IPS-18c (cell line): ENCODE results near the gene ATP2C2.

ENCODE experiments used
- H3K4me3 ChIP-seq: 2 replicates; pipeline ENCODE4 v1.7.0; 2013; ENCODE audit warnings: low read depth, mild to moderate bottlenecking, low read length, moderate library complexity; ENCODE audit not compliant: insufficient read depth
- H3K9me3 ChIP-seq: one replicate; pipeline ENCODE4 v1.6.1; 2013; ENCODE audit warnings: mild to moderate bottlenecking, low read length, moderate library complexity; ENCODE audit not compliant: control insufficient read depth, insufficient read depth

Gene ATP2C2

GRCh38 chr16:84368308-84368996, at the start of gene ATP2C2:
TSS of gene ATP2C2 (plus strand) at chr16:84368538. CDS start at chr16:84368616, 78 bp downstream.
- Histone ChIP-seq H3K9me3 (peaks cover 3% of the 10 kb centered on the region), H3K4me3 (peak within 1 kb of the TSS; percentile 59)

GRCh38 chr16:84319146-84319760, 49.1 kb upstream of the ATP2C2 start:
- Histone ChIP-seq H3K4me3 (no peak overlapping the region), H3K9me3 (no peaks in the 10 kb centered on the region)

DNA sequence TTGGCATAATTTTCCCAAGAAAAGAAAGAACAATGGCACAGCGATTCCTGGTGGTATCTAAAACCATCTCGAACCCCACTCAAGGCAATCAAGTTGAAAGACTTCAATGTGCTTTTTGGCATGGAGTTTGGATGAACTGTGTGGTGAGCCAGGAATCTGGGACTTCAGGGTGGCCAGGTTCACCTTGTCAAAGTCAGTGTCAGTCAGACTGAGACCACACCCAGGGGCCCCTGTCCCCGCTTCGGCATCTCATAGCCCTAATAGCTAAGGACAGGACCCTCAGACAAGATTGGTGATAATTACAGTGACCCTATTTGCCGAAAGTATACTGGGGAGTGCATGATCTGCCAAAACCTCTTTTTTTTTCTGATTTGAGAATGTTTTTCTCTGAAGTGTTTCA, 47.8 kb upstream of the ATP2C2 start:
- no peaks in the 10 kb centered on the region for H3K9me3 ChIP-seq
- H3K4me3 ChIP-seq, result no peak overlapping the region

DNA sequence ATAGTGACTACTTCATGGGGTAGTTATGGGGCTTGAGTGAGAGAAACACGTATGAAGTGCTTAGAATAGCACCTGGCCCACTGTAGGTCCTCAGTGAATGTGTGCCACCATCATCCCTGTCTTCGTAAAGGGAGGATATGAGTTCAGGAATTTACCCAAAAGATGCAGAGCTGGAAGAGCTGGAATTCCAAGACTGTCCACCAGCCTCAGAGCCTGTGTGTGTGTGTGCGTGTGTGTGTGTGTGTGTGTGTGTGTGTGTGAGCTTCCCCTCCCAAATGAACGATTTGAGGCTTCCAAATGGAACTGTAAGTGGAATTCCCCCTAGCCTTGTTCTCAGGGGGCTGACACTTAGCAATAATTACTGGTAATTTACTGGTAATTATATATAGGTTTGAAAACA, 46.4 kb upstream of the ATP2C2 start:
- Histone ChIP-seq H3K4me3 (no peak overlapping the region), H3K9me3 (no peaks in the 10 kb centered on the region)

DNA sequence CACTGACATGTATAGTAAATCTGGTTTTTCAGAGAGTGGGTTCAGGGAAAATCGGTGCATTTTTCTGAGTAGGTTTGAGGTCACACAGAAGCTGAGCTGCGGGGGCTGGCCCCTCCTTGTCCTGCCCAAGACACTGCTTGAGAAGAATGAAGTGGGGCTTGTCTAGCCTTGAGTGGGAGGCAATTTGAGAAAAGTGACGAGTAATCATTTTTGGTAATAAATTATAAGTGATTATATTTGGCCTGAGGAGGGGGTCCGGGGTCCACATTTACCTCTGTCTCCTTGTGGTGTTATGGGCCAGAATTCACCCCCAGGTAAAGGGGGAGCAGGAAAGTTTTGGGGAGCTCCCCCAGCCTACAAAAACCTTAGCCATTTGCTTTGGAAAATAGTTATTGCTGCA, 45.6 kb upstream of the ATP2C2 start:
- no peak overlapping the region for H3K4me3 ChIP-seq
- H3K9me3 ChIP-seq, result no peaks in the 10 kb centered on the region

GRCh38 chr16:84323606-84324005, 44.7 kb upstream of the ATP2C2 start:
- Histone ChIP-seq H3K4me3 (no peak overlapping the region), H3K9me3 (no peaks in the 10 kb centered on the region)

- no peaks in the 10 kb centered on the region for H3K9me3 ChIP-seq
Observed at GRCh38 chr16:84324434-84325262, 43.7 kb upstream of the ATP2C2 start.

DNA sequence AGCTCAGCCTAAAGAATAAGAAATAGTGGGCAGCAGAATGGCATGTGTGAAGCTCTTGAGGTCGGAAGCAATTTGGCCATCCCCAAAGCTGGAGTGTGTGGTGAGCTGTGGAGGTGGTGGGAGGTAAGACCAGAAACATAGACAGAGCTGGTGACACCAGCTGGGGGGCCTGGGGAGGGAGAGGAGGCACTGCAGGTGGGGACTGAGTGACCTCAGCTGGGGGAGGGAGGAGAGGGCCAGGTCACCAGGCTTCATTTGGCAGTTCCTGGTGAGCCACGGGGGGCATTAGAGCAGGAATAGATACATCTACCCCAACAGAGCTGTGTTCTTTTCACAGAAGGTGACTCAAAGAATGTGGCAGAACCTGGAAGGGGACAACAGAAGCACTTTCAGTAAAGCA, 41.8 kb upstream of the ATP2C2 start:
- Histone ChIP-seq H3K4me3 (no peak overlapping the region), H3K9me3 (no peaks in the 10 kb centered on the region)

More at GRCh38 chr16:84324434-84325262, 43.7 kb upstream of the ATP2C2 start:
- H3K4me3 ChIP-seq, result no peak overlapping the region

- Histone ChIP-seq H3K4me3 (no peak overlapping the region), H3K9me3 (no peaks in the 10 kb centered on the region)
Observed at GRCh38 chr16:84327926-84328505, 40.3 kb upstream of the ATP2C2 start.

GRCh38 chr16:84329016-84329415, 39.3 kb upstream of the ATP2C2 start:
- H3K9me3 ChIP-seq, result no peaks in the 10 kb centered on the region
- H3K4me3 ChIP-seq, result no peak overlapping the region

DNA sequence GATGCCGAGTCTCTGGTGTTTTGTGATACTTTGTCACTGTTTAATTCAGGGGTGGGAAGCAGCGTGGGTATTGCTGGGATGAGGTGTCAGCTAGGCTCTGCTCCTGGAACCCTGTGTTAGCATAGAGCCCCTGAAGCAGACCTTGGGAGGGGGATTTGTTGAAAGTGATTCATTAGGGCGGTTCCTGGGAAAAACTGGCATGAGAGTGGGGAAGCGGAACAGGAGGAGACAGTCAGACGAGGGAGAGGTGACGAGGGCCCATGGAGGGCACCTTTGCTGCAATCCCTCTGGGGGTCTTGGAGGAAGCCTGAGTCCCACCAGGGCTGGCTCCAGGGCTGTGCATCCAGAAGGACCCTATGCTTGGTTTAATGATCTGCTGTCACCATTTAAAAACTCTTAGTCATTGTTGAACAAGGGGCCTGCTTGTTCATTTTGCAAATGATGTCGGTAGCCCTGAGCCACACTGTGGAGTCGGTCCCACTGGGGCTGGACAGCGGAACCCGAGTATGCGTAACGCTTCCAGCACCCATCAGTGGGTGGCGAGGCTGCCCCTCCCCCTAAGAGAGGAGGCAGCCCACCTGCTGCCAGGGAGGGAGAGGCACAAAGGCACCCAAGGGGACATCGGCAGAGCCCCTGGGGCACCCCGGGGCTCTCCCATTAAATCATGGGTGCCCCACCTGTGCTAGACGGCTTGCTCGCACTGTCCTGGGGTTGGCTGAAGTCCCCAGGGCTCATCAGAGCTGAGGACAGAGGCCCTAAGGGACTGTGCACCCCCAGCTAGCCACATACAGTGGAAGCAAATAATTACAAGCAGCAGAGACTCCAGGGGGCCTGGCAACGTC, 38.3 kb upstream of the ATP2C2 start:
- Histone ChIP-seq H3K4me3 (no peak overlapping the region), H3K9me3 (no peaks in the 10 kb centered on the region)

DNA sequence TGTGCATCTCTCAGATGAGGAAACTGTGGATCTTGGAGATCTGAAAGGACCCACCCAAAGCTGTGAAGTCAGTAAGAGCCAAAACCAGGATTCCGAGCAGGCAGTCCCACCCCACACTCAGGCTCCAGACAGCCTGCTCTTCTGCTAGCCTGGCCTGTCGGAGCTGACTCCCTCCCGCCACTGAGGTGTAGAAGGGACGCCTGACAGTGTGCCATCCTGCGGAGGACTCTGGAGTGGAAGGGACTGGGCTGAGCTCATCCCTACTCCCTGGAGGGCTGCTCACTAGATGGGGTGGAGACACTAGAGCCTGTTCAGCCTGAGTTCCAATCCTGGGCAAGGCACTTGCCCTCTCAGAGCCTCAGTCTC, 37.7 kb upstream of the ATP2C2 start:
- Histone ChIP-seq H3K4me3 (no peak overlapping the region), H3K9me3 (no peaks in the 10 kb centered on the region)

DNA sequence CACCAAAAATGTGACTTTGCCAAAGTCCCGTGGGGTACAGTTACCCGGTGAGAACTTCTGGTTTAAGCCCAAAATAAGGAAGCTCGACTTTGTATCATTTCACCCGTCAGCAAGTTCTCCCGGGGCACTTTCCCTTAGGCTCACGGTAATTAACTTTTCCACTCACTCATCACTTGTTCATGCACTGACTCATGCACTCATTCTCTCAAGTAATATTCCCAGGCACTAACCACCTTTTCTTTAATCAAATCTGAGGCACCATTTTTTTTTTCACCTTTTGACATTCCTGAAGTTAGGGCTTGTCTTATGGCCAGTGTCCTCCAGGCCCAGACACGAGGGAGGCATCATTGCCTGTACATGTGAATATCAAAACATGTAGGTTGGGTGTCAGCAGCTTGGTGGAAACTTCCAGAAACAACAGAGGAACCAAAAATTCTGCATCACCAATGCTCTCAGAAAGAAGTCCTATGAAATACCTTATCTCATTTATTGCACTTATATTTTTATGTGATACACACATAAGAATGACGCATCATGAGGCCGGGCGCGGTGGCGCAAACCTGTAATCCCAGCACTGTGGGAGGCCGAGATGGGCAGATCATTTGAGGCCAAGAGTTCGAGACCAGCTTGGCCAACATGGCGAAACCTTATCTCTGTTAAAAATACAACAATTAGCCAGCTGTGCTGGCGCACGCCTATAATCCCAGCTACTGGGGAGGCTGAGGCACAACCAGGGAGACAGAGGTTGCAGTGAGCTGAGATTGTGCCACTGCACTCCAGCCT, 36.1 kb upstream of the ATP2C2 start:
- no peaks in the 10 kb centered on the region for H3K9me3 ChIP-seq

DNA sequence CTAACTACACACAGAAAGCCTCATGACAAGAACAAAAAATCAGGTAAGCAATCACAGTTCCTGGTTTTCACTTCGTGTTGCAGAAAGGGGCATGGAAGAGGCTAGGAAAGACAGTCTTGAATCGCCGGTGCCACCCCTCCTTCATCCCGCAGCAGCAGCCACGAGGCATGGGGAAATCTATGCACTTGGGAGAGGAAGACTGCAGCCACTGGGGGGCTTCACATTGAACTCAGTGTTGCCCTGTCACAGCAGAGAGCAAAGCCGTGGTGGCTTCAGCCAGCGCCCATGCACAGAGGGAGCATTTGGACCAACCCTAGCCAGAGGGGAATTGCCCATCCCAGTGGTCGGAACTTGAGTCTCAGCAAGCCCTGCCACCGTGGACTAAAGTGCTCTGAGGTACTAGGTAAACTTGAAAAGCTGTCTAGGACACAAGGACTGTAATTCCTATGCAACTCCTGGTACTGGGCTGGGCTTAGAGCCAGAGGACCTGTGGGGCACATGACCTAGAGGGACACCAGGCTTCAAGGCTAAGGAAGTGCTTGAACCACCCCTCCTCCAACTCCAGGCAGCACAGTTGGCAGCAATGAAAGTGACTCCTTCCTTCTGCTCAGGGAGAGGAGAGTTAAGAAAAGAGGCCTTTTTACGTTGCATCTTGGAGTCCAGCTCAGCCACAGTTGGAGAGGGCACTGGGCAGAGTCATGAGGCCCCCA, 35.2 kb upstream of the ATP2C2 start:
- no peaks in the 10 kb centered on the region for H3K9me3 ChIP-seq
- H3K4me3 ChIP-seq, result no peak overlapping the region; the same call in 1 of the 2 replicates

More for the DNA sequence above, 36.1 kb upstream of the ATP2C2 start:
- no peak overlapping the region for H3K4me3 ChIP-seq

DNA sequence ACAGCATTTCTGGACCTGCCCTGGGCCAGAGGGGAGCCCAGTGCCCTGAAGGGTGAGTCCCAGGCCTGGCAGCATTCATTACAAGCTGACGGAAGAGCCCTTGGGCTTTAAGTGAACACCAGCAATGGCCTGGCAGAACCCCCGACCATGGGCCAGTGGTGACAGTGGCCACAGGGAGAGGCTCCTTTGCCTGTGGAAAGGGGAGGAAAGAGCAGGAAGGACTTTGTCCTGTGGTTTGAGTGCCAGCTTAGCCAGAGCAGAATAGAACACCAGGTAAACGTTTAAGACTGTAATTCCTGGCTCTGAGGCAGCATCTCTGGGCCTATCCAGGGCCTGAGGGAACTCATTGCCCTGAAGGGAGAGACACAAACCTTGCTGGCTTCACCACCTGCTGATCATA, 34.3 kb upstream of the ATP2C2 start:
- no peak overlapping the region for H3K4me3 ChIP-seq

DNA sequence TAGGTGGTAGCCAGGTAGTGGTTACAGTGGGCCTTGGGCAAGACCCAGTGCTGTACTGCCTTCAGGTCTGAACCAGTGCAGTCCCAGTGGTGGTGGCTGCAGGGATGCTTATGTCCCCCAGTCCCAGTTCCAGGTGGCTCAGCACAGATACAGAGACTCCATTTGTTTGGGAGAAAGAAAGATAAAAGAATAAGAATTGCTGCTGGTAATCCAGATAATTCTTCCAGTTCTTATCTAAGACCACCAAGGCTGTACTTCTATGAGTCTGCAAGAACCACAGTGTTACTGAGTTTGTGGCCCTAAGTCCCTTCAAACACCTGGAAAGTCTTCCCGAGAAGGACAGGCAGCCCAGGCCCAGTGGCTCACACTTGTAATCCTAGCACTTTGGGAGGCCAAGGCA, 33.9 kb upstream of the ATP2C2 start:
- Histone ChIP-seq H3K9me3 (no peaks in the 10 kb centered on the region), H3K4me3 (no peak overlapping the region)

More for the DNA sequence above, 34.3 kb upstream of the ATP2C2 start:
- H3K9me3 ChIP-seq, result no peaks in the 10 kb centered on the region
